Iris pigment epithelial cell (primary cell): ENCODE data around the gene CEACAM1.
A peak's percentile ranks its signal among the peaks of the same experiment; 100 is the strongest.
"Not testable (repeated sequence)": the region's sequence is repeated elsewhere in the genome, so short reads cannot be mapped to it uniquely, and the experiment has no call there.

Experiments used
- DNase-seq: peaks from one replicate; pipeline ENCODE4 v3.0.0-alpha.2; 2011; ENCODE audit warnings: low read depth

The CEACAM1 gene

GRCh38 chr19:42548552-42548951 lies 20.3 kb upstream of the CEACAM1 start:
- DNase-seq: no peak

DNA sequence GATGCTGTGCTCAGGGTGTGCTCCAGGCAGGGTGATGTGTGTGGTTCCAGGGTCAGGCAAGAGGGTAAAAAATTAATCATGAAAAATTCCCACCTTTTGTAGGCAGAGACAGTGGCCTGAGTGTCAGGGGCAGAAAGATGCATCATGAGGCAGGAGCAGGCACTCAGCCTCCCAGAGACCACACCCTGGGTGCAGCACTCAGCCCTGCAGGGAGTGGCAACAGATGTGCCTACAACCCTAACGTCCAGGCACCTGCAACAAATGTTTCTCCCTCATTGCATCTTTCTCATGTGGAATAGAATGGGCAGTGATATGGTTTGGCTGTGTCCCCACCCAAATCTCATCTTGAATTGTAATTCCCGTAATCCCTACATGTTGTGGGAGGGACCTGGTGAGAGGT lies 19.6 kb upstream of the CEACAM1 start:
- no peak for DNase-seq

DNA sequence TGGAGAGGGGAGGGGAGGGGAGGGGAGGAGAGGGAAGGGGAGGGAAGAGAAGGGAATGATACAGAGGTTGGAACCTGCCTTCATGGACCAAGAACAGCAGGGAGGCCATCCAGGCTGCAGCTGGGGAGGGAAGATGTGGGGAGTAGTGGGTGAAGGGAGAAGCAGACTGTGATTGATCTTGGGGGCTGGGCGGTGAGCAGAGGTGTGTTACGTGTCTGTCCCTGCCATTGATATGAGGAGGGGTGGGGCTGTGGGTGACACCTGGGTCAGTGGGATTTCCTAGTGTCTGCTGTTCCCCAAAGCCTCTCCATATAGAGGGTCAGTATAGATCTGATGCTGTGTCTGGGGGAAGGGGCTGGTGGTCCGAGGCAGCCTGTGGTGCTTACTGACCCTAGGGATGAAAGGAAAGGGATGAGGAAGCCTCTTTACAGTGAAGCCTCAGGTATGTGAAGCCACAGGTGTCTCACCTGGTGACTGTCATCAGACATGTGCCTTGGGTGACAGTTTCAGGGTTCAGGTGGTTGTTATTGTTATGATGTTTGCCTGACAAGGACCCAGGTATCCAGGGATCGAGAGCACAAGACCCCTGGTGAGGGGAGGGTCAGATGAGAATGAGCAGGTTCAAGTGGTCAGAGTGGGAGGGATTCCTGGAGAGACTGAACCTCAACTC lies 18.7 kb upstream of the CEACAM1 start:
- DNase-seq: no peak

DNA sequence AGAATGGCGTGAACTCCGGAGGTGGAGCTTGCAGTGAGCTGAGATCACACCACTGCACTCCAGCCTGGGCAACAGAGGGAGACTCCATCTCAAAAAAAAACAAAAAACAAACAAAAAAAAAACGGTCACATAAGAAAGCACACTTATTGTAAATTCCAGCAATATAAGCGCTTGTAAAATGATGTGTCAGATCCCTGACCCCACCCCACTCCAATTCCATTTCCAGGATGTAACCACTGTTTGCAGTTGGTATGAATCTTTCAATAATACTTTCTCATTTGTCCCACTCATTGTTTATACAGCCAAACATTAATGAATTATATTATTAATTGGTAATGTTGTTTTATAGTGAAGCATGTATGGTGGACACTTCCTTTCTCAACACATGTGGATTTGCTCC lies 15.9 kb upstream of the CEACAM1 start:
- DNase-seq: no peak

DNA sequence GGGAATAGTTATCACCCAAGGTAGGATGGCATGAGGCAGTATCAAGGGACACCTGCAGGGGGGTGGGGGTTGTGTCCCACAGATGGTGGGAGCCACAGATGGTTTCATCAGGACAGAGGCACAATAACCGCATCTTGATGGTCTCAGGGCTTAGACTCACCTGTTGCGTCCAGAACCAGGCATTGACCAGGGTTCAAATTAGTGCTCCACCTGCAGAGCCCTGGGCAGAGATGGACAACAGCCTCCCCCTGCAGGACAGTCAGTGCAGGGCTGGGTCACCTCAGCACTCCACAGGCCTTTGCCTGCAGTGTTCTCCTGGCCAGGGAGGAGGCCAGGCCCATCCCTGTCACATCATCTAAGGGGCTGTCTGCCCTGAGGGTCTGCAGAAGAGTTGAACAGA lies 14.5 kb upstream of the CEACAM1 start:
- no peak for DNase-seq

DNA sequence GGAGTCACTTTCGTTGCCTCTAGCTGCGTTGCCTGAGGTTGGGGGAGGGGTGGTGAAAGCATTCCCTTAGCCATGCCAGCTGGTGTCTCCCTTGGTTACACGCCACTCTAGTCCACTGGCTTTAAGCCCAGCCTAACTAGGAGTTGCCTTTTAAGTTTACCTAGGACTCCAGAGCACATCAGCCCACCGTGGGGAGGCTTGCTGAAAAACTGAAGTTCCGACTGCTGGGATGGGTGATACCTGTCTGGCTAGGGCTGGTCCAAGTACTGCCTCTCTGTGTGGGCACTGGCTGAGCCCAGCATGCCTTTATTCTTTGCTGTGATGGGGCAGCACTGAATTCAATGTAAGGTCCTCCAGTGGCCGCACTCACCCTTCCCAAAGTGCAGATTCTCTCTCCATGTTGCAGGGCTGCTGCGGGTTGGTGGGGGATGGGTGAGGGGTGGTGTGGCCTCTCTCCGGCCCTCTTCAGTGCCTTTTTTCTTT lies 11.8 kb upstream of the CEACAM1 start:
- no peak for DNase-seq

DNA sequence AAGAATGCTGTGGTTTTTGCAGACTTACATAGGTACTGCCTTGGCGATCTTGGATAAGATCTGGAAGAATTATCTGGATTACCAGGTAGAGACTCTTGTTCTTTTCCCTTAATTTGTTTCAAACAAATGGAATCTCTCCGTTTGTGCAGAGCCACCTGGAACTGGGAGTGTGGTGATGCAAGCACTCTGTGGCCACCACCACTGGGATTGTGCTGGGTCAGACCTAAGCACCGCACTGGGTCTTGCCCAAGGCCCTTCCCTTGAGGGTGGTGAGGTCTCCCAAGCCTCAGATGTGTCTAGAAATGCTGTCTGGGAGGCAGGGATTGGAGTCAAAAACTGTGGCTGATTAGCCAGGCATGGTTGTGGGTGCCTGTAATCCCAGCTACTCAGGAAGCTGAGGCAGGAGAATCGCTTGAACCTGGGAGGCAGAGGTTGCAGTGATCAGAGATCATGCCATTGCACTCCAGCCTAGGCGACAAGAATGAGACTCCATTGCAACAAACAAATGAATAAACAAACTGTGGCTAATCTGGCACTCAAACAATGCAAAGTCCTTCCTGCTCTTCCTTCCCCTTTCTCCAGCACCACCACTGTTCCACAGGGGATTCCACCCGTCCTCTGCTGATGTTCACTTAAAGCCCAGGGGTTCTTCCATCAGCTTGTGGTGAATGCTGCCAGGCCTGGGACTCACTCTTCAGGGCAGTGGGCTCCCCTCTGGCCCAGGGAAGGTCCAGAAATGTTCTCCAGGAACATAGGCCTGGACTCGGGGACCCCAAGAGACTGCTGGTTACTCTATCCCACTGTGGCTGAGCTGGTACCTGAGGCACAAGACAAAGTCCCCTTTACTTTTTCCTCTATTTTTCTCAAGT lies 10.8 kb upstream of the CEACAM1 start:
- DNase-seq: no peak

DNA sequence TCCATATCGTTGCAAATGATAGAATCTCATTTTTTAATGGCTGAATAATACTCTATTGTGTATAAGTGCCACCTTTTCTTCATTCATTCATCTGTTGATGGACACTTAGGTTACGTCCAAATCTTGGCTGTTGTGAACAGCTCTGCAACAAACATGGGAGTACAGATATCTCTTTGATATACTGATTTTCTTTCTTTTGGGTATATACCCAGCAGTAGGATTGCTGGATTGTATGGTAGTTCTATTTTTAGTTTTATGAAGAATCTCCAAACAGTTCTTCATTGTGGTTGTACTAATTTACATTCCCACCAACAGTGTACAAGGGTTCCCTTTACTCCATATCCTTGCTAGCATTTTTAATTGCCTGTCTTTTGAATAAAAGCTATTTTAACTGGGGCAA lies 7.0 kb upstream of the CEACAM1 start:
- DNase-seq: not testable (repeated sequence)

GRCh38 chr19:42534391-42534790 lies 6.1 kb upstream of the CEACAM1 start:
- DNase-seq: no peak

GRCh38 chr19:42532891-42533290 lies 4.6 kb upstream of the CEACAM1 start:
- DNase-seq: no peak

GRCh38 chr19:42531313-42531712 lies 3.0 kb upstream of the CEACAM1 start:
- no peak for DNase-seq

DNA sequence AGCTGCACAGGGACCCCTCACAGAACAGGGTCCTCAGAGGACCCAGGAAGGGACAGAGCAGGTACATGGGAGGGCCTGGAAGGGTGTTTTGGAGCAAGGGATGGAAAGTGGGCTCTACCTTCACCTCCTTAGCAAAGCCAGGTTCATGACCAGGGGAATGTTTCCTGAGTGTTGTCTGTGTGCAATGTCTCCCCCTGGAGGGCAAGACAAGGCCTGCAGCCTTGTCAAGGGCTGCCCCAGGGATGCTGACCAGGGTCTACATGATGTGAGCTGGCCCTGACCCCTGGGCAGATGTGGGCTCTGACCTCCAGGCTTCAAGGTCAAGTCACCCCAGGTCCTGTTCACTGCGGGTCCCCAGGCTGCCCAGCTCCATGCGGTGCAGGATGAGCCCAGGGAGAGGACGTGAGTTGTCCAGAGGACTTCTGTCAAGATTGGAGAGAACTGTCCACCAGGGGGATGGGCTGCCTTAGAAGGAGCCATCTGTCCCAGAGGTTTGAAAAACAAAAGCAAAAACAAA lies 1.0 kb upstream of the CEACAM1 start:
- peak; percentile 49 for DNase-seq

DNA sequence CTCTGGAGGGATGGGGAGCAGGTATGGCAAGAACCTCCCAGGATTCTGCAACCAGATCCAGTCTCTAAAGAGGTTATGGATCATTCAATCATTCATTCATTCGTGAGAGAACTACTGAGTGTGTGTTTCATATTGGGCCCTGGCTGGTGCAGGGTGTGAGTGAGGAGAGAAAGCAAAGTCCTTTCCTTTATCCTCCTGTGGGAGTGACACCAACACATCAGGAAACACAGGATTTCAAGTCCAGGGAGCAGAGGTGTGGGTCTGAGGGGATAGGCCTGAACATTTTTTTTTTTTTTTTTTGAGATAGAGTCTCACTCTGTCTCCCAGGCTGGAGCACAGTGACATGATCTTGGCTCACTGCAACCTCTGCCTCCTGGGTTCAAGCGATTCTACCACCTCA lies 3.3 kb downstream of the CEACAM1 start:
- no peak for DNase-seq

- DNase-seq: no peak
Measured at GRCh38 chr19:42524250-42524649, 4.0 kb downstream of the CEACAM1 start.

DNA sequence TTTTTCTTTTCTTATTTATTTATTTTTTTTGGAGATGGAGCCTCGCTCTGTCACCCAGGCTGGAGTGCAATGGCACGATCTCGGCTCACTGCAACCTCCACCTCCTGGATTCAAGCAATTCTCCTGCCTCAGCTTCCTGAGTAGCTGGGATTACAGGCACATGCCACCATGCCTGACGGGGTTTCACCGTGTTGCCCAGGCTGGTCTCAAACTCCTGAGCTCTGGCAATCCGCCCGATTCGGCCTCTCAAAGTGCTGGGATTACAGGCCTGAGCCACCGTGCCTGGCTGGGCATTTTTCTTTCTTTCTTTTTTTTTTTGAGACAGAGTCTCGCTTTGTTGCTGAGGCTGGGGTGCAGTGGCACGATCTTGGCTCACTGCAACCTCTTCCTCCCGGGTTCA lies 6.0 kb downstream of the CEACAM1 start:
- DNase-seq: not testable (repeated sequence)

DNA sequence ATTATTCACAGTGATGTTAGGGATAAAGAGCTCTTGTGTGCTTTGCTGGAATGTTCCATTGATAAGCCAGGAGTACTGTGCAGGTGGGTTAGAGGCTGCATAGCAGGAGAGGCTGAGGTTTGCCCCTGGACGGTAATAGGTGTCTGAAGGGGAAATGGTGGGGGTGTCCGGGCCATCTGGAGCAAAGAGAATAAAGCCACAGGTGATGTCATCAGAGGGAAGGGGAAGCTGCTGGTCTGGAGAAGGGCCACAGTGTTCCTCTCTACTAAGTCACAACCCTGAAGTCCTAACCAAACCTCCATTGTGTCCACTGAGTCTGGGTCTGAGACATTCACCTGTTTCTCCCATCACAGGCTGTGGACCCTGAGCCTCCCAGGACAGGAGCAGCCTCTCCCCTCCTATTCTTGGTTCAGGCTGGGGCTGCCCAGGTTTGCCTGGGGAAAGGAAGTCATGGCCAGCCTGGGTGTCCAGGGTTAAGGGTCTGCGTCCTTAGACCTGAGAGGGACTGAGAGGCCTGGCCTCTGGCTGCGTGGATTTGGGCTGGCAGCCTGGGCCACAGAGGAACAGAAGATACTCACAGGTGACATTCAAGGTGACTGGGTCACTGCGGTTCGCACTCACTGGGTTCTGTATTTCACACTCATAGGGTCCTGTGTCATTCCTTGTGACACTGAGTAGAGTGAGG lies 6.8 kb downstream of the CEACAM1 start:
- no peak for DNase-seq

DNA sequence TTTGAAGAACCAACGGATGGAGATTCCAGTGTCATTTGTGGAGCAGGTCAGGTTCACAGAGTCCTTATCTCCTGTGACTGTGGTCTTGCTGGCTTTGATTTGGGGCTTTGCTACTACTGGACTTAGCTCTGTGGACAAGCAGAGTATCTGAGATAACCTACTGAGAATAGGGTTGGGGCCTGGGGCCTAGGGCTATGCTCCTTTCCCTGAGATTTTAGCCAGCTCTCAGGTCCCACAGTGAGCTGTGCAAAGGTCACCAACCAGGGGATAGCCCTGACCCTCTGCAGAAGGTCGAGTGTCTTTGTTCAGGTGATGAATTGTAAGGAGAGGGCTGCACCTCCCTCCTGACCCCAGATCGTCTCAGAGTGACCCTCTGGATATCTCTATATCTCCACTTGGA lies 9.2 kb downstream of the CEACAM1 start:
- no peak for DNase-seq

DNA sequence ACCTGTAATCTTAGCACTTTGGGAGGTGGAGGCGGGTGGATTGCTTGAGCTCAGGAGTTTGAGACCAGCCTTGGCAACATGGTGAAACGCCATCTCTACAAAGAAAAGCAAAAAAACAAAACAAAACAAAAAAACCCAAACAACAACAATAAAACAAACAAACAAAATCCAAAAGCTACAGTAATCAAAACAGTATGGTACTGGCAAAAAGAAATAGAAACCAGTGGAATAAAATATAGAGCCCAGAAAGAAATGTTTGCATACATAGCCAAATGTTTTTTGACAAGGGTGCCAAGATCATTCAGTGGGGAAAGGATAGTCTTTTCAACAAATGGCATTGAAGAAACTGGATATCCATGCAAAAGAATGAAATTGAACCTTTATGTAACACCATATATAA lies 11.5 kb downstream of the CEACAM1 start:
- DNase-seq: no peak

DNA sequence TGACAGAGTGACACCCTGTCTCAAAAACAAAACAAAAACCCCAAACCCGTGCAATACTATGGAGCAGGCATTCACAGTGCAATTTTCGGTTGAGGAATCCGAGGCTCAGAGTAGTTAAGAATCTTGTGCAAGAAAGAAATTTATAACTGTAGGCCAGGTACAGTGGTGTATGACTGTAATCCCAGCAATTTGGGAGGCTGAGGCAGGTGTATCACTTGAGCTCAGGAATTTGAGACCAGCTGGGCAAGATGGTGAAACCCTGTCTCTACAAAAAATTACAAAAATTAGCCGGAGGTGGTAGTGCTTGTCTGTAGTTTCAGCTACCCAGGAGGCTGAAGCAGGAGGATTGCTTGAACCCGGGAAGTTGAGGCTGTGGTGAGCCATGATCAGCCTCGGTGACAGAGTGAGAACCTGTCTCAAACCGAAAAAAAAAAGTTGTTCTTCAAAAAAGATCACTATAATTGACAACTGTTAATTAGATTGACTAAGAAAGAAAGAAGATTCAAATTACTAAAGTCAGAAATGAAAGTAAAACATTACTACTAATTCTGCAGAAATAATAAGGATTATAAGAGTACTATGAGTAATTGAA lies 12.9 kb downstream of the CEACAM1 start:
- no peak for DNase-seq

DNA sequence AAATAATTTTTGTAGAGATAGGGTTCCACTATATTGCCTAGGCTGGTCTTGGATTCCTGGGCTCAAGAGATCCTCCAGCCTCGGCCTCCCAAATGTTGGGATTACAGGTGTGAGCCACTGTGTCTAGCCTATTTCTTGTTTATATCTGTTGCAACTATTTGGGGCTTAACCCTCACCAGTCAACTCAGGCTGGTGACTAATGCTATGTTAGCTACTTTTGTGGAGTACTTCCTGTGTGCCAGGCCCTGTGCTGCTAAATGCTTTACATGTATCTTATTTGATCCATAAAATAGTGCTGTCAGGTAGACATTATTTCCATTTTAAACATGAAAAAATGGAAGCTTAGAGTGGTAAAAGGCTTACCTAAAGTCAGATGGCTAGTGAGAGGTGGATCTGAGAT lies 13.8 kb downstream of the CEACAM1 start:
- no peak for DNase-seq

- DNase-seq: no peak
Measured at GRCh38 chr19:42512743-42513304, 15.5 kb downstream of the CEACAM1 start.

GRCh38 chr19:42512130-42512636 lies 16.1 kb downstream of the CEACAM1 start:
- no peak for DNase-seq
